SK-MEL-5 (cell line): Measurements from ENCODE around the gene GPR161. TPM values are rescaled to one million over a fixed set of nuclear protein-coding genes. Genes with fewer than 3 reads are reported as not detected.
"Not testable (repeated sequence)": the region's sequence is repeated elsewhere in the genome, so short reads cannot be mapped to it uniquely, and the experiment has no call there.

ENCODE experiments used
- DNase-seq: peaks from one replicate; pipeline ENCODE4 v3.0.0-alpha.2; 2016; ENCODE audit warnings: low read depth, low spot score
- in situ Hi-C: cut with HindIII; loops from 2 replicates; pipeline ENCODE4 v1.10.0; 2016; ENCODE audit warnings: low sequenced_read_pairs, high pct_unique_total_duplicates, low pct_unique_long_range_greater_than_20kb
- polyA plus RNA-seq, 2 experiments: library from polyadenylated mRNA; depleted of rRNA; stranded (reverse); fragments of >200 nt; gene quantifications; 2 replicates each; pipeline ENCODE4 v1.2.3, GENCODE V29; 2015
- total RNA-seq: library from RNA; depleted of rRNA; stranded (reverse); fragments of >200 nt; shearing (Covaris generic); gene quantifications from 2 replicates; pipeline ENCODE4 v1.2.3, GENCODE V29; 2014; rRNA removed

The GPR161 gene, protein sequence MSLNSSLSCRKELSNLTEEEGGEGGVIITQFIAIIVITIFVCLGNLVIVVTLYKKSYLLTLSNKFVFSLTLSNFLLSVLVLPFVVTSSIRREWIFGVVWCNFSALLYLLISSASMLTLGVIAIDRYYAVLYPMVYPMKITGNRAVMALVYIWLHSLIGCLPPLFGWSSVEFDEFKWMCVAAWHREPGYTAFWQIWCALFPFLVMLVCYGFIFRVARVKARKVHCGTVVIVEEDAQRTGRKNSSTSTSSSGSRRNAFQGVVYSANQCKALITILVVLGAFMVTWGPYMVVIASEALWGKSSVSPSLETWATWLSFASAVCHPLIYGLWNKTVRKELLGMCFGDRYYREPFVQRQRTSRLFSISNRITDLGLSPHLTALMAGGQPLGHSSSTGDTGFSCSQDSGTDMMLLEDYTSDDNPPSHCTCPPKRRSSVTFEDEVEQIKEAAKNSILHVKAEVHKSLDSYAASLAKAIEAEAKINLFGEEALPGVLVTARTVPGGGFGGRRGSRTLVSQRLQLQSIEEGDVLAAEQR
- total RNA-seq: 38.2 and 41.8 TPM in 2 replicates
- 32.1 and 36.5 TPM in 2 replicates for polyA plus RNA-seq (2015; cell fraction: cytosol; rRNA removed)
- 22.3 and 36.3 TPM in 2 replicates for polyA plus RNA-seq (2015; cell fraction: nucleus; rRNA removed)

DNA sequence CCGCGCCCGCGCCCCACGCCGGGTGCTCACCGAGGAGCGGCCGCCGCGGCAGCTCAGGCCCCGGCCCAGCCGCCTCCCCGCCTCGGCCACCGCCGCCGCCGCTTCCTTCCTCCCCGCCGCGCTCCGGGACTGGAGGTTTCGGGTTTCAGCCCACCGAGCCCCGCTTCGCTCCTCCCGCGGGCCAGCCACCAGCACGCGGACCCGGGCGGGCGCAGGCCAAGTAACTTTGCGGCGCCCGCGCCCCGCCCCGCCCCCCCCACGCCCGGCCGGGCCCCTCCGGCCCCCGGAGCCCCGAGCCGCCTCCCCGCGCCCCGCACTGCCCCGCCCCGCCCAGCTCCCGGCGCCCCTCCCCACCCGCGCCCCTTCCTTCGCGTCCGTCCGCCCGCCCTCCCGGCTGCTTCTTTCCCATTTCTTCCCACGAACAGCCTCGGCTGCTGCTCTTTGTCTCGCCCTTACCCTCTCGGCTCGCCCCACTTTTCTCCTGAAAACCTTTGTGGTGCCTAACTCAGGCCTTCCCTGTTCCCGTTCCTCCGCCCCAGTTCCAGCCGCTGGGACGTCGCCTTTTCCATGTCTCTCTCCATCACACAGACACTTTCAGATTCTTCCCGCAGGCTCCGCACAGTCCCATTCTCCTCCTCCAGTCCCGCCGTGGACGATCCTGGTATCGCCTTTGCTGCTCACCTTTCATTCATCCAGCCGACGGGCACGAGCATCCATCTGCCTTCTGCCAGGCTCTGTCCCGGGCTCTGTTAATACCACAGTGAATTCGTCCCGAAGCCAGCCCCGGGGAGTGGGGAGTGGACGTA is at the start of gene GPR161:
Gene GPR161 (minus strand): TSS at position 222 of the 806 bp plus-strand sequence. CDS start 32,080 bp downstream, outside the sequence.
- peak; percentile 48 for DNase-seq
- in situ Hi-C loops: no loop called here

DNA sequence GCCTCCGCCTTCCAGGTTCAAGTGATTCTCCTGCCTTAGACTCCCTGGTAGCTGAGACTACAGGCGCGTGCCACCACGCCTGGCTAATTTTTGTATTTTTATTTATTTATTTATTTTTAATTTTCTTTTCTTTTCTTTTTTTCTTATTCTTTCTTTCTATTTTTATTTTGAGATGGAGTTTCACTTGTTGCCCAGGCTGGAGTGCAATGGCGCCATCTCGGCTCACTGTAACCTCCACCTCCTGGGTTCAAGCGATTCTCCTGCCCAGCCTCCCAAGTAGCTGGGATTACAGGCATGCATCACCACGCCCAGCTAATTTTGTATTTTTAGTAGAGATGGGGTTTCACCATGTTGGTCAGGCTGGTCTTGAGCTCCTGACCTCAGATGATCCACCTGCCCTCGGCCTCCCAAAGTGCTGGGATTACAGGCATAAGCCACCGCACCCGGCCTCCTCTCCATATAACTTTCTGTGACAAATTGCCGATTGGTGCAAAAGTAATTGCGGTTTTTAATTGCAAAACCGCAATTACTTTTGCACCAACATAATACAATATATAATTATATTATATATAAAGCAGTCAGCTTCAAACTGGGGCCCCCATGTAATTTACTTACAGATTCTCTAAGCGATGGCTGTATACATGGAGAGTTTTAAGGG is 44.5 kb upstream of the GPR161 start:
- in situ Hi-C loops, DNase-seq: not testable (repeated sequence)

DNA sequence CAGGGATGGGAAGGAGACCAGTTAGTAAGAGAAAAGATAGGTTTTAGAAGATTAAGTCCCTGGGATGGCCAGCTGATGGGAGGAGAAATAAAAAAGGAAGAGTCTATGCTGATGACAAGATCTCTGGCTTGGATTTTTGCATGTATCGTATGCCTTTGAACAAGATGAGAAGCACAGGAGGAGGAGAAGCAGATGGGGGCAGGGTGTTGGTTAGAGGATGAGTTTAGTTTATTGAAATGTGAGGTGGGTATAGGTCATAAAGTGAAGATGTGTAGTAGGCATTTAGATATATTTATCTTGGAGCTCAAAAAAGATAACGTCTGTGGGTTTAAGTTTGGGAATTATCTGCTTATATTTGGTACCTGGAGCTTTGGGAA is 43.4 kb upstream of the GPR161 start:
- in situ Hi-C loops: no loop called here
- no peak for DNase-seq

DNA sequence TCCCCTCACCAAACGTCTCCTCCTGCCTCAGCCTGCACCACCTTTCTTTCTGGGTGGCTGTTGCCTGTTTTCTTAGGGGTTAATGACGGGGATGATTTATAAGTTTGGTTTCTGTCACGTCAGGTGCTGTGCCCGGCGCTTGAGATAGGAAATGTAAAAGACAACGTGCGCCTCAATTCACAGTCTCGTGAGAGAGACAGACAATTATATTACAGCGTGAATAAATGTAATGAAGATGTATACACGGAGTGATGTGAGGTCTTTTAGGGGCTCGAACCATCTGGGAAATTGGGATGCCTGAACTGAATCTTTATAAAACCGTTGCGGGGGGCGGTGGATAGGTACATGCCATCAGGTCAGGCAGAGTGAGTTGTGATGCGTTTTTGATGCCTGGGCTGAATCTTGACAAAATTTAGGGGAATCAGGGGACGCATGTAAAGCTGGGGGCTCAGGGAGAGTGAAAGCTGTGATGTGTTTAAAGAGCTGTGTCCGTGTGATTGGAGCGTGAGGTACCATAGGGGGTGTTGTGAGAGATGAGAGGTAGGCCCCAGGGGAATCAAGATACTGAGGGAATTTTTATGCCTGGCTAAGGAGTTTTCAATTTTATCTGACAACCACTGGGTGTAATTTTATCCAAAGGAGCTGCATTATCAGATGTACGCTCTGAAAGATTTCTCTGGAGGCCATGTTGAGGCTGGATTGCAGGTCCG is 42.9 kb upstream of the GPR161 start:
- in situ Hi-C loops: no loop called here

DNA sequence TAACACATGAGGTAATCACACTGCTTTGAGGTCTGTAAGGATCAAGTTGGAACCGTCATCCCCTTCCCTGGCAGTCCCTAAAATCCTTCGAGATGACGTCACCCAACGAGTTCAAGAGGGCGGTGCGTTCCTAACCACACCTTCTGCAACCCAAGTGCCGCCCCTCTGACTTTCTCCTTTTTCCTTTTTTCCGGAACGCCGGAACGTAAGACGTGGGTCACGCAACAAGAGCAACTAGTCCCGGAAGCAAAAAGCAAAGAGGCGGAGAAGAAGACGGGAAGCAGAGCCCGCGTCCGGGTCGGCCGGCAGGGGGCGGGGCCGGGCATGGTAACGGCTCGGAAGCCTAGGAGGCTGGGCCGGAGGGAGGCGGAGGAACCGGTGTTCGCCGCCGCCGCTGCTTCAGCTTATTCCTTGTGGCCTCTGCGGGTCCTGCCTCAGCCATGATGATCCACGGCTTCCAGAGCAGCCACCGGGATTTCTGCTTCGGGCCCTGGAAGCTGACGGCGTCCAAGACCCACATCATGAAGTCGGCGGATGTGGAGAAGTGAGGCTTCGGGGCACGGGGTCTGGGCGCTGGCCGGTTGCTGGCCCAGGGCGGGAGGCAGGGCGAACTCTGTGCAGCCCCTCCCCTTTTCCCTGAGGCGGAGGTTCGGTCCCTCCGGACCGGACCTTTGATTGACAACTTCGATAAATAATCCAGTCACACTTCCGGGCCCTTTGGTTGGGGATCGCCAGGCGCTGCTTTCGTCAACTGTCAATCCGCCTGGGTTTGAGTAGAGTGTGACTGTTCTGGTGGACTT is 42.1 kb upstream of the GPR161 start, which contains the start of gene TIPRL:
Gene TIPRL (plus strand): TSS at position 325 of the 800 bp plus-strand sequence. CDS start 116 bp downstream, at position 441.
- in situ Hi-C loops: no loop called here
- peak; percentile 99 for DNase-seq

More for the DNA sequence above, 42.9 kb upstream of the GPR161 start:
- peak; percentile 32 for DNase-seq

DNA sequence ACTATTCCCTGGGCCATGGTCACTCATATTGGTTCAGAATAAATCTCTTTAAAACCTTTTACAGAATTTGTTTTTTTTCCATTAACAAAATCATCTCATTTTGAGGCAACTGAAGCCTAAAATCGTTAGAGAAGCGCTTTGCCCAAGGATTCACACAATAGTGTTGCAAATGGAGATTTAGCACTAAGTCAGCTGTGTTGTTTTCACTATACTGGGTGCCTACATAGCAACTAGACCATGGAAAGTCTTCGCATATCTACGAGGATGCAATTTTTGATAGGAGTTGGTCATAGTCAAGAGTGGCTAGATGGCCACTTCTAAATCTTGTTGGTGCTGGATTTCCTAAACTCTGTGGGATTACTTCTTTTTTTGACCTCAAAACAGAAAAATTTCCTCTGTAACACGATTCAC is 41.5 kb upstream of the GPR161 start:
- in situ Hi-C loops: no loop called here
- no peak for DNase-seq

DNA sequence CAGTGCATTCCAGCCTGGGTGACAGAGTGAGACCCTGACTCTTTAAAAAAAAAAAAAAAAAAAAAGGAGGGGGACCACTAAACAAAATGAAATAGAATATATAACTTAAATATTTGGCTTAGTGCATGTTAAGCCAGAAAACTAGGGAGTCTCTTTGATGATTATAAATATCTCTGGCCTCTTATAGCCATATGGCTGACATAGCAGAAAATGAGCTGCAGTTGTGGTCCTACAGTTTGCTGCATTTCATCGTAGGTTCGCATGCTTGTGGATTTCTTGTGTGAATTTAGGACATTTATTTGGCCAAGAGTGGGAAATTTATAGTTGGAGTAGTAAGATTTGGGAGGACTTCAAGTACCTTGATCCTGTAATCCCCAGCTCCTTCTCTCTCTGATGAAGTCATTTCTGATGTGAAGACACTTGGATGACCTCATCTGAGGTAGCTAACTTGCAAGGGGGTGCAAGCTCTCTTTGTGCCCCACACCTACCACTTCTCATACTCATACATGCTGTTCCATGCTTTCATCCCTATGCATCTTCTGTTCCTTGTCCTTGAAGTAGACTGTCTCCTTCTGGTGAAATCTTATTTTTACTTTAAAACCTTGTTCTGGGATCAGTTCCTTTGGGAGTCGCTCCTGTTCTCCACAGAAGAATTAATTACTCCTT is 35.7 kb upstream of the GPR161 start:
- DNase-seq: no peak
- in situ Hi-C loops: no loop called here

DNA sequence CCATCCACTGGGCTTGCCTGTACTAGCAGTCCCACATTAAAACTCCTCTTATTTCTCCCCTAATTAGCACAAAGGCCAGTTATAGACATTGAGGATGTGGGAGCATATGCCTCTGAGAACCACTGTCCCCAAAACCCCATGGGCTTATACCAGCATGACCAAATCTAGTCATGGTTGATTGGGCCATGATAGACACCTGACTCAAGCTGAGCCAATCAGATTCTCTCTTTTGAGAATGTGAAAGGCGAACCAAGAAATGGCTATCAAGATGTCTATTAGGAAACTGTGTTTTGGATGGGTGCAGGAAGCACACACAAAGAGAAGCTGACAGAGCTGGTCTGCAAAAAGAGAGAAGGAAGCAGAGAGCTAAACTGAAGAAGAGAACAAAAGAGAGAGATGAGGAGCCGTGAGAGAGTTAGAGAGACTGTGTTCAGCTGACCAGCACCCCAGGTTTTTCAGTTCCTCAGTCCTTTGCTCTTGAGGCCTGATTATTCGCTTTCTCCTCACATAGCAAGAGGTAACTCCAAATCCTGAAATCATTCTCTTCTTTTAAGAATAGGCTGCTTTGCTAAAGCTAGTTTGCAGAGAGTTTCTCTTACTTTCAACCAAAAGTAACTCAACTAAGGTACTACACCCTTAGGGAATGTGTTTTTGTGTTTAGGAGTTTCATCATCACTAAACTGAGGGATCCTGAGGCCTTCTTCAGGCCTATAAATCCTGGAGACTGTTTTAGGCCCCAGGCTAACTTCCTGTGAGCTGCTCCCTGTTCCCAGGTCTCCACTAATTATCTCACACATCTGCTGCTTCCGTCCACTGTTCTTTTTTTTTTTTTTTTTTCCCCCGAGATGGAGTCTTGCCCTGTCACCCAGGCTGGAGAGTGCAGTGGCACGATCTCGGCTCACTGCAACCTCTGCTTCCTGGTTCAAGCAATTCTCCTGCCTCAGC is 34.1 kb upstream of the GPR161 start:
- in situ Hi-C loops: no loop called here
- DNase-seq: peak; percentile 4

DNA sequence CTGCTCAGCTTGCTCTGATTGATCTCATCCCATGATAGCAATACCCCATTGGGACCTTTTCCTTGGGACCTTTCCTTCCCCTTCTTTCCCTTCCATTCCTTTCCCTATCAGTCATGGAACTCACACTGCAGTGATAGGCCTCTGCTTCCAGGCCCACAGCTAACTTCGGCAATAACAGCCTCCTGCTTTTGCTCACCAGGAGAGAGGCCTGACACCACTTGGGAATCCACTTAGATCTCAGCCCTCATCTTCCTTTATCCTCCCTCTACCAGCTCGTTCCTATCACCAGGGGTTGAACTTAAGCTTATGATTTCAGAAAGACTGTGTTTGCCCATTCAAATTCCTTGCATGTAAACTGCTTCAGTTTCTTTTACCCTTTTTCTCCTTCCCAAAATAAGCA is 31.1 kb upstream of the GPR161 start:
- DNase-seq: no peak
- in situ Hi-C loops: no loop called here

DNA sequence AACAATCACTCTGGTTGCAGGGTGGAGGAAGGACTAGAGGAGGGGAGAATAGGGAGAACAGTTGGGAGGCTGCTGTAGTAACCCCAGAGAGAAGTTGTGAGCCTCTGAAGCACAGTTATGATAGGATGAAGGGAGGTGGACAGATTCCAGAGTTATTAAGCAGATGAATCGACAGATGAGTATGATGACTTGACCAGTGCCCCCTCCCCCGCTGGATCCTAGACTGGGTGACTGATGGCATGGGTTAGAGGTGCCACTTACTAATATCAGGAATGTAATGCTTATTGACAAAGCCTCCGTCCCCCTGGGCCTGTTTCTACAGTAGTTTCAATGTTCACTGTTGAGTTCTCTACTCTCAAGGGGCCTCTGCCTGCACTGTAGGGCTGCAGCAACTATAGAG is 28.0 kb upstream of the GPR161 start:
- in situ Hi-C loops: no loop called here
- DNase-seq: no peak

DNA sequence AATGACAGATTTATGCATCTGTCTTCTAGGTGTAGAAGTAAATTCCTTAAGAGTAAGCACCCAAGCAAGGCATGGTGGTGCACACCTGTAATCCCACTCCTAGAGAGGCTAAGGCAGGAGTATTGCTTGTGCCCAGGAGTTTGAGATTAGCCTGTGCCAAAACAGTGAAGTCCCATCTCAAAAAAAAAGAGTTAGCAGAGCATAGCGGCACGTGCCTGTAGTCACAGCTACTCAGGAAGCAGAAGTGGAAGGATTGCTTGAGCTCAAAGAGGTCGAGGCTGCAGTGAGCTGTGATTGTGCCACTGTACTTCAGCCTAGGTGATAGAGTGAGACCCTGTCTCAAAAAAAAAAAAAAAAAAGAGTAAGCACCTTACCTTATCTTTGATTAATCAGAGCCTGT is 26.9 kb upstream of the GPR161 start:
- DNase-seq: no peak
- in situ Hi-C loops: no loop called here

DNA sequence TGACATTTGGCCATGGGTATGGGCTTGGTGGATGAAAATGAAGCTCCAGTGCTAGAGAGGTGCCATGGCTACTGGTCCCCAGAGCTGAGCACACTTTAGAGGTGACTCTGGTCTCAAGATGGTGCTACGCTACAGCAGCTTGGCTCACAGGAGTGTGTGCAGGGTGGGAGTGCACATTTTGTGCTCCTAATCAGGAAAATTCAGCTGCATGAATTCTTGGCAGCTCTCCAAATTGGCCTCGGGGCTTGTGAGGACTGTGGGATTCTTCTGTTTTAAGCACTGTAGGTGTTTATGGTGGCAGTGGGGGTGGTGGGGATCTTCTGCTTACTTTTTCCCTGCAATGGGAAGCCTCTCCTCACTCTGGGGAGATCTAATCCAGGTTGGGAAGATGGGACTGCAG is 24.7 kb upstream of the GPR161 start:
- DNase-seq: peak; percentile 11
- in situ Hi-C loops: no loop called here

DNA sequence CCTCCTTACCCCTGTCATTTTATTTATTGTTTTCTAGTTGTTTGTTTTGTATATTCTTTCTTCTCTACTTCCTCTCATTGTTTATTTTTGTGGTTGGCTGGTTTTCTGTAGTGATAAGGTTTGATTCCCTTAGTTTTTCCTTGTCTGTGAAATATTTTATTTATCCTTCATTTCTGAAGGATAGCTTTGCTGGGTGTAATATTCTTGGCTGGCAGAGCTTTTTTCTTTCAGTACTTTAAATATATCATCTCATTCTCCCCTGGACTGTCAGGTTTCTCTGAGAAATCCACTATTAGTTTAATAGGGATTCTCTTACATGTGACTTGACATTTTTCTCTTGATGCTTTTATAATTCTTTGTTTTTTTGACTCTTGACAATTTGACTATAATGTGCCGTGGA is 23.2 kb upstream of the GPR161 start:
- in situ Hi-C loops: no loop called here
- DNase-seq: no peak

DNA sequence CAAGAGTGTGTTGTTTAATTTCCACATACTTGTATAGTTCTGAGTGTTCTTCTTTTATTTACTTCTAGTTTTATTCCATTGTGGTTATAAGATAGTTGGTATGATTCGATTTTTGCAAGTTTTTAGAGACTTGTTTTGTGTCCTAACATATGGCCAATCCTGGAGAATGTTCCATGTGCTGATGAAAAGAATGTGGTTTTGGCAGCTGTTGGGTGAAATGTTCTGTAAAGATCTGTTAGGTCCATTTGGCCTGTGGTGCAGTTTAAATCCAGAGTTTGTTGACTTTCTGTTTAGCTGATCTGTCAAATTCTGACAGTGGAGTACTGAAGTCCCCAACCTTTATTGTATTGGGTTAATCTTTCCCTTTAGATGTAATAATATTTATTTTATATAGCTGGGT is 22.5 kb upstream of the GPR161 start:
- in situ Hi-C loops: no loop called here
- DNase-seq: no peak

DNA sequence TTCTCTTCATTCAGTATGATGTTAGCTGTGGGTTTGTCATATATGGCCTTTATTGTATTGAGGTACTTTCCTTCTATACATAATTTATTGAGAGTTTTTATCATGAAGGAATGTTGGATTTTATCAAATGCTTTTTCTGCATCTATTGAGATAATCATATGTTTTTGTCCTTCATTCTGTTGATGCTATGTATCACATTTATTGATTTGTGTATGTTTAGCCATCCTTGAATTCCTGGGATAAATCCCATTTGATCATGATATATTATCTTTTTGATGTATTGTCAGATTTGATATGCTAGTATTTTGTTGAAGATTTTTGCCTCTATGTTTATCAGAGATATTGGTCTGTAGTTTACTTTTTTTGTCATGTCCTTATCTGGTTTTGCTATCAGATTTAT is 20.9 kb upstream of the GPR161 start:
- in situ Hi-C loops: no loop called here
- DNase-seq: no peak
